Measurements from ENCODE around the gene POLRMT. TPM values are rescaled to one million over a fixed set of nuclear protein-coding genes. Genes with fewer than 3 reads are reported as not detected.

POLRMT gene
- total RNA-seq, 1 donor from 2014 or later, result 71.1 TPM

GRCh38 chr19:570937-571565, 62.3 kb downstream of the POLRMT start:
- peak overlapping the region; percentile 93 for H3K4me3 Mint-ChIP-seq
- no peak for TF ChIP-seq CTCF (conservative IDR thresholded peaks at IDR 0.05)
- no peaks in the 10 kb centered on the region for H3K9me3 Mint-ChIP-seq
- H3K27ac Mint-ChIP-seq (ENCODE audit: unreplicated experiment), result peak overlapping the region; percentile 99
- H3K4me1 Mint-ChIP-seq, result peaks cover 45% of the 10 kb centered on the region
- peaks cover 16% of the 10 kb centered on the region for H3K27me3 Mint-ChIP-seq (ENCODE audit: low read depth)
- DNase-seq (ENCODE audit: low read depth, low spot score), result peak; percentile 52
- H3K36me3 Mint-ChIP-seq (ENCODE audit: low read depth), result peaks cover 20% of the 10 kb centered on the region

GRCh38 chr19:570251-570686, 63.1 kb downstream of the POLRMT start:
- H3K4me3 Mint-ChIP-seq, result peak overlapping the region; percentile 87
- H3K27me3 Mint-ChIP-seq (ENCODE audit: low read depth), result peaks cover 16% of the 10 kb centered on the region
- no peak for TF ChIP-seq CTCF (conservative IDR thresholded peaks at IDR 0.05)
- peaks cover 20% of the 10 kb centered on the region for H3K36me3 Mint-ChIP-seq (ENCODE audit: low read depth)
- H3K27ac Mint-ChIP-seq (ENCODE audit: unreplicated experiment), result no peak overlapping the region
- DNase-seq (ENCODE audit: low read depth, low spot score), result no peak
- H3K9me3 Mint-ChIP-seq, result no peaks in the 10 kb centered on the region
- H3K4me1 Mint-ChIP-seq, result peaks cover 45% of the 10 kb centered on the region

GRCh38 chr19:567296-567900, 65.9 kb downstream of the POLRMT start:
- Mint-ChIP-seq H3K27me3 (ENCODE audit: low read depth) (peaks cover 16% of the 10 kb centered on the region), H3K27ac (ENCODE audit: unreplicated experiment) (peak overlapping the region; percentile 43), H3K4me1 (peaks cover 29% of the 10 kb centered on the region), H3K4me3 (peak overlapping the region; percentile 18), H3K9me3 (peaks cover 2% of the 10 kb centered on the region), H3K36me3 (ENCODE audit: low read depth) (peaks cover 20% of the 10 kb centered on the region)
- DNase-seq (ENCODE audit: low read depth, low spot score), result no peak
- no peak for TF ChIP-seq CTCF (conservative IDR thresholded peaks at IDR 0.05)

Other genes with a start within 250 kb of the POLRMT start
- 5.6 and 6.7 TPM in 2 replicates for gene C2CD4C, start 224.4 kb downstream of the POLRMT start, total RNA-seq
- 39.0 and 45.2 TPM in 2 replicates for gene SHC2, start 172.5 kb downstream of the POLRMT start, total RNA-seq
- 0.75 and 1.1 TPM in 2 replicates for gene MADCAM1, start 137.1 kb downstream of the POLRMT start, total RNA-seq
- gene TPGS1, start 126.0 kb downstream of the POLRMT start, total RNA-seq, result 22.3 TPM in 2 replicates
- gene CDC34, start 101.8 kb downstream of the POLRMT start, total RNA-seq, result 106 and 111 TPM in 2 replicates
- not detected in 2 replicates for gene GZMM, start 89.5 kb downstream of the POLRMT start, total RNA-seq
- gene BSG, start 60.9 kb downstream of the POLRMT start, total RNA-seq, result 564 and 613 TPM in 2 replicates
- 0.71 and 0.84 TPM in 2 replicates for gene HCN2, start 43.7 kb downstream of the POLRMT start, total RNA-seq
- 0.51 and 0.84 TPM in 2 replicates for gene FGF22, start 6.3 kb upstream of the POLRMT start, total RNA-seq
- 50.6 and 55.9 TPM in 2 replicates for gene RNF126, start 29.7 kb upstream of the POLRMT start, total RNA-seq
- 7.7 and 8.9 TPM in 2 replicates for gene FSTL3, start 42.9 kb upstream of the POLRMT start, total RNA-seq
- not detected in 2 replicates for gene PRSS57, start 61.9 kb upstream of the POLRMT start, total RNA-seq
- 45.1 and 52.1 TPM in 2 replicates for gene PALM, start 75.4 kb upstream of the POLRMT start, total RNA-seq
- 0.14 TPM in 1 of 2 replicates, not detected in the other for gene MISP, start 117.6 kb upstream of the POLRMT start, total RNA-seq
- 674 and 701 TPM in 2 replicates for gene PTBP1, start 163.9 kb upstream of the POLRMT start, total RNA-seq
- gene PLPPR3, start 188.4 kb upstream of the POLRMT start, total RNA-seq, result 46.3 and 50.9 TPM in 2 replicates
- 0.30 and 0.68 TPM in 2 replicates for gene AZU1, start 194.3 kb upstream of the POLRMT start, total RNA-seq
- gene PRTN3, start 207.5 kb upstream of the POLRMT start, total RNA-seq, result not detected in 2 replicates
- gene ELANE, start 218.8 kb upstream of the POLRMT start, total RNA-seq, result not detected in 2 replicates
- not detected in 2 replicates for gene CFD, start 226.1 kb upstream of the POLRMT start, total RNA-seq